OCI-LY7 (cell line): ENCODE data around the gene AUTS2. TPM values are rescaled to one million over a fixed set of nuclear protein-coding genes. Genes with fewer than 3 reads are reported as not detected.

Experiments used
- BruUV-seq: library from RNA; stranded (reverse); fragments of 400-500 nt; replicated peaks from 2 replicates; lab custom pipeline; 2021; lab: Mats Ljungman, UMichigan
- CTCF ChIA-PET: fragments of 300-600 bp; sonication (Branson Sonifier 250); formaldehyde crosslinking; loops from one replicate; lab custom pipeline; 2022; ENCODE audit warnings: antibody characterized with exemption; ENCODE audit not compliant: unreplicated experiment; lab: Charles Lee
- POLR2A ChIA-PET: fragments of 300-600 bp; sonication (Branson Sonifier 250); formaldehyde crosslinking; loops from one replicate; lab custom pipeline; 2022; ENCODE audit warnings: antibody characterized with exemption; lab: Charles Lee
- DNase-seq: peaks from one replicate; pipeline ENCODE4 v3.0.0-alpha.2; 2015; ENCODE audit warnings: low spot score
- H2AFZ ChIP-seq: fragments of 200-600 bp; sonication (generic), shearing (Covaris generic); 2 replicates; pipeline ENCODE4 v1.6.1; 2014; ENCODE audit warnings: mild to moderate bottlenecking, antibody characterized with exemption, low read length, moderate library complexity
- H3K27ac ChIP-seq: fragments of 200-600 bp; sonication (generic); 2 replicates; pipeline ENCODE4 v1.5.1; 2014; ENCODE audit warnings: mixed run types, low read depth, mild to moderate bottlenecking, moderate library complexity, low read length, inconsistent platforms; ENCODE audit not compliant: poor library complexity, severe bottlenecking
- H3K36me3 ChIP-seq: fragments of 200-600 bp; sonication (generic); 2 replicates; pipeline ENCODE4 v1.6.1; 2014; ENCODE audit warnings: mild to moderate bottlenecking, antibody characterized with exemption, low read length, moderate library complexity, mixed read lengths; ENCODE audit not compliant: insufficient read depth
- H3K4me1 ChIP-seq: fragments of 200-600 bp; sonication (generic); 2 replicates; pipeline ENCODE4 v1.5.1; 2014; ENCODE audit warnings: mild to moderate bottlenecking, low read length; ENCODE audit not compliant: insufficient read depth, poor library complexity, severe bottlenecking
- H3K4me2 ChIP-seq: fragments of 200-600 bp; sonication (generic); 2 replicates; pipeline ENCODE4 v1.6.1; 2014; ENCODE audit warnings: mild to moderate bottlenecking, low read length
- H3K4me3 ChIP-seq: fragments of 200-600 bp; sonication (generic); 2 replicates; pipeline ENCODE4 v1.5.1; 2014; ENCODE audit warnings: mild to moderate bottlenecking, low read depth, low read length; ENCODE audit not compliant: poor library complexity, severe bottlenecking
- H3K79me2 ChIP-seq: fragments of 200-600 bp; sonication (generic); 2 replicates; pipeline ENCODE4 v1.6.1; 2016; ENCODE audit warnings: low read depth, mild to moderate bottlenecking, low read length, moderate library complexity, mixed read lengths; ENCODE audit not compliant: insufficient read depth
- H3K9me2 ChIP-seq: fragments of 200-600 bp; sonication (generic); 2 replicates; pipeline ENCODE4 v1.6.1; 2016; ENCODE audit warnings: mild to moderate bottlenecking, low read length, mixed read lengths; ENCODE audit not compliant: insufficient read depth
- H3K9me3 ChIP-seq: fragments of 200-600 bp; sonication (generic); 2 replicates; pipeline ENCODE4 v1.6.1; 2014; ENCODE audit warnings: mild to moderate bottlenecking, mixed run types, low read length, mixed read lengths
- H4K20me1 ChIP-seq: fragments of 200-600 bp; sonication (generic); 2 replicates; pipeline ENCODE4 v1.6.1; 2014; ENCODE audit warnings: mild to moderate bottlenecking, antibody characterized with exemption, low read length, moderate library complexity, mixed read lengths; ENCODE audit not compliant: insufficient read depth
- CTCF ChIP-seq: fragments of 200-600 bp; sonication (generic); conservative IDR thresholded peaks from 2 replicates; pipeline ENCODE4 v1.5.1; 2014; ENCODE audit warnings: mild to moderate bottlenecking, antibody characterized with exemption, low read length, moderate library complexity, mixed read lengths
- EZH2phosphoT487 ChIP-seq: fragments of 200-600 bp; sonication (generic); IDR thresholded peaks from 2 replicates; pipeline ENCODE4 v1.6.1; 2018; ENCODE audit warnings: low read depth, borderline replicate concordance, mild to moderate bottlenecking, mixed run types, antibody characterized with exemption, low read length, moderate library complexity, mixed read lengths
- intact Hi-C: fragments of 100-400 bp; cut with micrococcal nuclease; formaldehyde crosslinking; loops from one replicate; pipeline ENCODE4 v1.10.0; 2022; ENCODE audit not compliant: unreplicated experiment
- total RNA-seq, 2 experiments: library from RNA; depleted of rRNA in 1 of 2; stranded (reverse); fragments of >200 nt in 1 of 2; shearing (Covaris generic) in 1 of 2; gene quantifications; 2 replicates each; pipeline ENCODE4 v1.2.3, GENCODE V29; 2014 to 2022

The AUTS2 gene
- total RNA-seq, 2 experiments from 2014 or later, result 37.9 to 78.5 TPM

GRCh38 chr7:69934144-69934903, 336.0 kb downstream of the AUTS2 start:
- no peaks in the 10 kb centered on the region; the same call in 1 of the 2 replicates for H3K79me2 ChIP-seq
- no peak overlapping the region for H2AFZ ChIP-seq
- H3K4me2 ChIP-seq, result peak overlapping the region; percentile 26; the same call in 1 of the 2 replicates
- H4K20me1 ChIP-seq, result 0 out of 2 replicates have a peak, but pooled peaks cover 4% of the 10 kb centered on the region
- TF ChIP-seq CTCF (no peak), EZH2phosphoT487 (no peak)
- CTCF ChIA-PET, result interaction anchor here (0.5 to 0.8 kb wide), 2 partner anchors 32 to 70 kb away, joined by 3 read pairs; no protein-coding TSS in a partner anchor
- H3K27ac ChIP-seq, result no peak overlapping the region
- no TSS peak for BruUV-seq
- no peaks in the 10 kb centered on the region for H3K9me3 ChIP-seq
- intact Hi-C loops, result loop anchor here (5.0 to 10.0 kb wide), 3 partner anchors 230 to 730 kb away; no protein-coding TSS in a partner anchor
- peaks cover 13% of the 10 kb centered on the region for H3K4me1 ChIP-seq
- DNase-seq, result no peak
- POLR2A ChIA-PET, result interaction anchor here (0.6 kb wide), 3 partner anchors 9 to 123 kb away, joined by 3 to 4 read pairs (median 3); no protein-coding TSS in a partner anchor
- no peaks in the 10 kb centered on the region for H3K36me3 ChIP-seq
- H3K9me2 ChIP-seq, result no peaks in the 10 kb centered on the region
- no peak overlapping the region for H3K4me3 ChIP-seq

- TF ChIP-seq EZH2phosphoT487, result no peak
- no peak for TF ChIP-seq CTCF
- CTCF ChIA-PET, result interaction anchor here (0.8 kb wide), 1 partner anchor 33 kb away, joined by 3 read pairs; no protein-coding TSS in a partner anchor
- Histone ChIP-seq H3K4me2 (no peak overlapping the region), H3K9me2 (no peaks in the 10 kb centered on the region), H3K9me3 (no peaks in the 10 kb centered on the region), H3K27ac (no peak overlapping the region), H3K79me2 (no peaks in the 10 kb centered on the region; the same call in 1 of the 2 replicates), H3K4me1 (peaks cover 13% of the 10 kb centered on the region), H2AFZ (no peak overlapping the region), H3K4me3 (no peak overlapping the region), H4K20me1 (0 out of 2 replicates have a peak, but pooled peaks cover 4% of the 10 kb centered on the region), H3K36me3 (no peaks in the 10 kb centered on the region)
- POLR2A ChIA-PET, result interaction anchor here (0.6 kb wide), 2 partner anchors 8 to 124 kb away, joined by 3 to 4 read pairs; no protein-coding TSS in a partner anchor
- no peak for DNase-seq
- no TSS peak for BruUV-seq
- intact Hi-C loops, result loop anchor here (10.0 kb wide), 2 partner anchors 230 to 730 kb away; no protein-coding TSS in a partner anchor
These were observed 336.8 kb downstream of the AUTS2 start for GRCh38 chr7:69935107-69935506.
